Transverse colon (tissue), 4 donors: ENCODE measurements around the gene ABCG1. TPM values are rescaled to one million over a fixed set of nuclear protein-coding genes. Genes with fewer than 3 reads are reported as not detected.
A peak's percentile ranks its signal among the peaks of the same experiment; 100 is the strongest.

Source experiments
- DNase-seq: peaks from one replicate; pipeline ENCODE4 v3.0.0-alpha.2; 2019
- H3K27ac ChIP-seq, 4 donors: fragments of 200-600 bp; sonication (generic); 2 replicates each; pipeline ENCODE4 v1.5.1; 2016 to 2018; ENCODE audit warnings: inconsistent platforms in 4 of 4
- H3K27me3 ChIP-seq: fragments of 200-600 bp; sonication (generic); 2 replicates; pipeline ENCODE4 v1.5.1; 2017; ENCODE audit warnings: inconsistent platforms
- H3K36me3 ChIP-seq, 4 donors: fragments of 200-600 bp; sonication (generic); 2 replicates each; pipeline ENCODE4 v1.5.1; 2017 to 2019; ENCODE audit warnings: inconsistent platforms in 4 of 4
- H3K4me1 ChIP-seq, 4 donors: fragments of 200-600 bp; sonication (generic); 2 replicates each; pipeline ENCODE4 v1.5.1; 2017 to 2020; ENCODE audit warnings: inconsistent platforms in 4 of 4
- H3K4me3 ChIP-seq, 4 donors: fragments of 200-600 bp; sonication (generic); 1 replicate in 1 of 4; 2 replicates in 3 of 4; pipeline versions ENCODE4 v1.5.1 to v1.6.1; 2017 to 2019; ENCODE audit warnings: inconsistent platforms in 4 of 4
- H3K9me3 ChIP-seq, 2 donors: fragments of 200-600 bp; sonication (generic); 2 replicates each; pipeline ENCODE4 v1.5.1; 2017 to 2019; ENCODE audit warnings: inconsistent platforms in 2 of 2
- CTCF ChIP-seq, 5 experiments: fragments of 200-600 bp in 3 of 5; fragments of 450-650 bp in 2 of 5; sonication (generic) in 3 of 5; IDR thresholded peaks; 1 replicate in 2 of 5; 2 replicates in 3 of 5; pipeline ENCODE4 v1.5.1; 2016 to 2017; ENCODE audit warnings: antibody characterized with exemption in 5 of 5, inconsistent platforms in 3 of 5, mild to moderate bottlenecking in 2 of 5, moderate library complexity in 1 of 5
- EP300 ChIP-seq: sonication (generic); formaldehyde crosslinking; IDR thresholded peaks from one replicate; pipeline ENCODE4 v1.6.1; 2017; ENCODE audit warnings: antibody characterized with exemption, low read depth
- POLR2A ChIP-seq: fragments of 450-650 bp; IDR thresholded peaks from one replicate; pipeline ENCODE4 v1.6.1; 2016; ENCODE audit warnings: antibody characterized with exemption, mild to moderate bottlenecking, moderate library complexity
- POLR2AphosphoS5 ChIP-seq, 3 donors: sonication (generic); formaldehyde crosslinking; IDR thresholded peaks; one replicate each; pipeline ENCODE4 v1.6.1; 2016; ENCODE audit warnings: antibody characterized with exemption in 3 of 3
- WGBS, 2 donors: methylation state at CpG; one replicate each; pipeline ENCODE4 v1.1.5; 2018; ENCODE audit warnings: low coverage in 1 of 2; 5-methylcytosine and 5-hydroxymethylcytosine counted together
- in situ Hi-C, 4 donors: fragments of 200-750 bp; cut with MboI; loops; one replicate each; pipeline versions ENCODE4 v1.15.0 to v1.15.1; 2017; ENCODE audit warnings: low sequenced_read_pairs in 3 of 4, low pct_ligation_motif_present in 1 of 4, low pct_unique_long_range_greater_than_20kb in 1 of 4
- intact Hi-C: fragments of 100-400 bp; cut with DNase I; formaldehyde crosslinking; loops from one replicate; pipeline ENCODE4 v1.15.1; 2023; ENCODE audit warnings: low total_unique reads
- total RNA-seq, 4 donors: library from RNA; depleted of rRNA; stranded (reverse); fragments of >200 nt; gene quantifications; one replicate each; pipeline ENCODE4 v1.1.0, GENCODE V29; 2016

ABCG1 gene
- total RNA-seq, 4 donors from 2014 or later = 17.1 to 67.7 (median 53.2) TPM

GRCh38 chr21:42317341-42317741, 98.4 kb downstream of the ABCG1 start:
- peak overlapping the region in 1 of 4 donors; percentile 14 for H3K4me3 ChIP-seq
- peak; percentile 66 for DNase-seq
- TF ChIP-seq EP300 = no peak
- peak; percentile 43 for TF ChIP-seq POLR2A
- TF ChIP-seq CTCF (IDR thresholded peaks at IDR 0.05) = no peak
- peak in 1 of 3 donors; percentile 22 for TF ChIP-seq POLR2AphosphoS5 (IDR thresholded peaks at IDR 0.05)
- H3K27ac ChIP-seq = peak overlapping the region; percentile 79 to 87 (median 84)
- peaks cover 9 to 56% (median 33%) of the 10 kb centered on the region in 4 donors for H3K4me1 ChIP-seq
- H3K27me3 ChIP-seq = no peaks in the 10 kb centered on the region
- H3K36me3 ChIP-seq = no peaks in the 10 kb centered on the region
- WGBS, 2 donors = 50 to 55% methylated on average over 4 to 8 of the region's 8 CpGs
- no peaks in the 10 kb centered on the region for H3K9me3 ChIP-seq
- in situ Hi-C loops = loop anchor here in 1 of 4 donors (25.0 kb wide), 1 partner anchor 245 kb away; no protein-coding TSS in a partner anchor
- intact Hi-C loops = no loop called here

GRCh38 chr21:42317826-42318746, 99.1 kb downstream of the ABCG1 start:
- TF ChIP-seq POLR2AphosphoS5 (IDR thresholded peaks at IDR 0.05) (no peak), CTCF (IDR thresholded peaks at IDR 0.05) (no peak), EP300 (no peak), POLR2A (no peak)
- 72% methylated on average over 14 of the region's 20 CpGs; no CpG with 5 or more reads in 1 of the 2 donors for WGBS, 2 donors
- in situ Hi-C loops (loop anchor here in 1 of 4 donors (25.0 kb wide), 1 partner anchor 244 kb away; no protein-coding TSS in a partner anchor), intact Hi-C loops (no loop called here)
- no peaks in the 10 kb centered on the region for H3K27me3 ChIP-seq
- peaks cover 5 to 49% (median 26%) of the 10 kb centered on the region in 4 donors for H3K4me1 ChIP-seq
- no peak overlapping the region for H3K4me3 ChIP-seq
- H3K36me3 ChIP-seq = no peaks in the 10 kb centered on the region
- H3K27ac ChIP-seq = peak overlapping the region; percentile 79 to 87 (median 84)
- DNase-seq = no peak
- H3K9me3 ChIP-seq = no peaks in the 10 kb centered on the region

- peak overlapping the region in 3 of 4 donors; percentile 2 to 52 (median 28) for H3K27ac ChIP-seq
- WGBS, 2 donors = 20 to 52% methylated on average over 2 to 9 of the region's 10 CpGs
- peak in 2 of 3 donors; percentile 19 to 21 for TF ChIP-seq POLR2AphosphoS5 (IDR thresholded peaks at IDR 0.05)
- TF ChIP-seq CTCF (IDR thresholded peaks at IDR 0.05) = no peak
- H3K36me3 ChIP-seq = no peaks in the 10 kb centered on the region
- H3K27me3 ChIP-seq = no peaks in the 10 kb centered on the region
- H3K9me3 ChIP-seq = no peaks in the 10 kb centered on the region
- H3K4me1 ChIP-seq = peaks cover 0 to 37% (median 23%) of the 10 kb centered on the region in 4 donors
- in situ Hi-C loops = loop anchor here in 1 of 4 donors (25.0 kb wide), 1 partner anchor 243 kb away; no protein-coding TSS in a partner anchor
- no peak overlapping the region for H3K4me3 ChIP-seq
- intact Hi-C loops = no loop called here
- DNase-seq = no peak
These were observed 100.4 kb downstream of the ABCG1 start for GRCh38 chr21:42319376-42319775.

- TF ChIP-seq CTCF (IDR thresholded peaks at IDR 0.05) (peak in 1 of 5 experiments; percentile 5), POLR2AphosphoS5 (IDR thresholded peaks at IDR 0.05) (no peak), EP300 (no peak), POLR2A (no peak)
- H3K4me3 ChIP-seq = no peak overlapping the region
- peak overlapping the region in 3 of 4 donors; percentile 2 to 52 (median 28) for H3K27ac ChIP-seq
- H3K36me3 ChIP-seq = no peaks in the 10 kb centered on the region
- intact Hi-C loops = no loop called here
- 72 to 100% methylated on average over 1 to 17 of the region's 17 CpGs for WGBS, 2 donors
- no peaks in the 10 kb centered on the region for H3K9me3 ChIP-seq
- peaks cover 0 to 30% (median 22%) of the 10 kb centered on the region in 4 donors for H3K4me1 ChIP-seq
- peaks cover under 1% of the 10 kb centered on the region for H3K27me3 ChIP-seq
- in situ Hi-C loops = loop anchor here in 2 of 4 donors (5.0 to 25.0 kb wide), 2 partner anchors 52 to 242 kb away; no protein-coding TSS in a partner anchor
- DNase-seq = no peak
These were observed 101.1 kb downstream of the ABCG1 start for GRCh38 chr21:42319851-42320572.
